ENCODE results near the gene PARP6. TPM values are rescaled to one million over a fixed set of nuclear protein-coding genes. Genes with fewer than 3 reads are reported as not detected.

PARP6 gene
- total RNA-seq, 1 donor = 28.7 TPM

DNA sequence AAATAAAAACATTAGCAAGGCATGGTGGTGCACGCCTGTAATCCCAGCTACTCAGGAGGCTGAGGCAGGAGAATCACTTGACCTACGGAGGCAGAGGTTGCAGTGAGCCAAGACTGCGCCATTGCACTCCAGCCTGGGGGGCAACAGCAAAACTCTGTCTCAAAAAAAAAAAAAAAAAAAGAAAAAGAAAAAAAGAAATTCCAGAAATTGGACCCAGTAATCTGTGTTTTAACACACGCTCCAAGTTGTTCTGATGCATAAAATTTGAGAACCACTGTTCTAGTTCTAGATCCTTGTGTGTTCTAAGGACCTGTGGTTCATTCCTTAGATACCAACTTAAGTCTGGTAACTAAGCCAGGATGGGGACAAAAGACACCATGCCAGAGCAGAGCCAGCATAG, 2.6 kb downstream of the PARP6 start:
- no peak overlapping the region for H3K4me3 ChIP-seq (ENCODE audit: low read depth, low read length)
- TF ChIP-seq CTCF (IDR thresholded peaks at IDR 0.05; ENCODE audit: insufficient read depth, low read length) = no peak
- DNase-seq (ENCODE audit: low read depth) = no peak

DNA sequence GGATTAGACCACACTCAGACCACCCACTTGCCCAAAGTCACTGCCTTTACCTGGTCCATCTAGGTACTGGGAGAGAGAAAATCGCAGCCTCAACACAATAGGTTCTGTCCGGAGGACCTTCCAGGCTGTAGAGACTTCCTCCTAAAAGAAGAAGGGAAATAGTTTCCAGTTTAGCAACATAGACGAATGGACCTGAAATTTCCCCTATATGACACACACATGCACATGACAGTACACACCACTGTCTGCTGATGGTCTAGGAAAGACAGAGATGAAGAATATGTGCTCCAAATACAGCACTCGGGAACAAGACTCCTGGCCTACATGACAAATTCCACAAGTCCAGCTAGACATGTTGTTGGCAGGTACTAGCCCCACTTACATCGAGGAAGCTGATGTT, 7.3 kb downstream of the PARP6 start:
- TF ChIP-seq CTCF (IDR thresholded peaks at IDR 0.05; ENCODE audit: insufficient read depth, low read length) = no peak

DNA sequence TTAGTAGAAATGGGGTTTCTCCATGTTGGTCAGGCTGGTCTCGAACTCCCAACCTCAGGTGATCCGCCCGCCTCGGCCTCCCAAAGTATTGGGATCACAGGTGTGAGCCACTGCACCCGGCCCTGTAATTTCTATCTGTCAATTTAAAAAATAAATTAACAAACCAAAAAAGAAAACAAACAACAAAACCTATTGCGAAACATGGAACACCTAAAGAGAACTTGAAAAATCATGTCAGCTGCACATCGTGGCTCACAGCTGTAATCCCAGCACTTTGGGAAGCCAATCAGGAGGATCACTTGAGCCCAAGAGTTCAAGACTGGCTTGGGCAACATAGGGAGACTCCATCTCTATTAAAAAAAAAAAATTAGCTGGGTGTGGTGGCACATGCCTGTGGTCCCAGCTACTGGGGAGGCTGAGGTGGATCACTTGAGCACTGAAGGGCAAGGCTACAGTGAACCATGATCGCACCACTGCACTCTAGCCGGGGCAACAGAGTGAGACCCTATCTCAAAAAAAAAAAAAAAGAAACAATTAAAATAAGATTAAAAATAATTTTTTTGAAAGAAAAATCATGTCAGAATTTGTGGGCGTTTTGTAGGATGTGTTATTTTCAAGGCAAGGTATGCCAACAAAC, 19.6 kb downstream of the PARP6 start:
- TF ChIP-seq CTCF (IDR thresholded peaks at IDR 0.05; ENCODE audit: insufficient read depth, low read length) = no peak
- no peak overlapping the region for H3K4me3 ChIP-seq (ENCODE audit: low read depth, low read length)
- no peak for DNase-seq (ENCODE audit: low read depth)

More for the DNA sequence above, 7.3 kb downstream of the PARP6 start:
- H3K4me3 ChIP-seq (ENCODE audit: low read depth, low read length) = no peak overlapping the region
- DNase-seq (ENCODE audit: low read depth) = no peak

DNA sequence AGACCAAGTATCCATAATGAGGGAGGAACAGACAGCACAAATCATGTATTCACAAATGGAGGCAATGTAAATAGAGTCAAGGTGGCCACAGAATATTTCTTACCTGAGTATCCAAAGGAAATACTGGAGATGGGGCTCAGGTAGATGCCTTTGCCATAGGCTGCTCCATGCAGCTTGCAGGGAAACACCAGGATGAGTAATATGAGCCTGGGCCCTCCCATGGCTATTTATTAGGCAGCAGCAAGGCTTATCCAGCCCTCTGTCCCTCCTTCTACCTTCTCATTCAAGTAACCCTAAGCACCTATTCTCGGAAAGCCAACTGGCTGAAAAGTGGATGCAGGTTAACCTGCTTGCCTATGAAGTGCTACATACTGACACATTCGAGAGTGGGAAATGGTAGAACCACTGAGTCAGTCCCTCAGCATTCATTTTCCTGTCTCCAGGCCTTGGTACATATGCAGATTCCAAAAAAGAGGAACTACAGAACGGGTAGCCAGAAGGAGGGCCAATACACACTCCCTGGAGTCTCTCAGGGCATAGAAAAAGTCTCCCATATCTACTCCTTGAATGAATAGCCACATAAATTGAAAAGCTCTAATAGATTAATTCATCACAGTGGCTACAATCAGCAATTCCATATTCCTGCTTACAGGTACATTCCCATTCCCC, 23.1 kb downstream of the PARP6 start:
- no peak for TF ChIP-seq CTCF (IDR thresholded peaks at IDR 0.05; ENCODE audit: insufficient read depth, low read length)
- no peak for DNase-seq (ENCODE audit: low read depth)
- no peak overlapping the region for H3K4me3 ChIP-seq (ENCODE audit: low read depth, low read length)

DNA sequence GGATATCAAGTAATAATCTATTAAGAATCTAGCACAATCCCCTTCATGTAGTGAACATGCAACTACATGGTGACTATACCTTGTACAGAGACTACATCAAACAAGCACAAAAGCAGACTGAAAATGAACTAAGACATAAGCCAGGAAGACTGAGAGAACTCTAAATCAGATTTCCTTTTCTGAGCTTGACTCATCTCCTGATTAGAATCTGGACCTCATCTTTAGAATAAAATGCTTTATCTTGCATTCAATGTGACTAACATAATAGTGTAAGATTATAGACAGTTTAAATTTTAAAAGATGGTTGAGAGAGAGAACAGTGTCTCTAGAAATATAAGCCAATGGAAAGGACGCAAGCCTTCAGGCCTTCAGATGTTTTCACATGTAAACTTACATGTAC, 23.8 kb downstream of the PARP6 start:
- no peak for TF ChIP-seq CTCF (IDR thresholded peaks at IDR 0.05; ENCODE audit: insufficient read depth, low read length)
- no peak for DNase-seq (ENCODE audit: low read depth)
- no peak overlapping the region for H3K4me3 ChIP-seq (ENCODE audit: low read depth, low read length)

- H3K4me3 ChIP-seq (ENCODE audit: low read depth, low read length) = no peak overlapping the region
- no peak for DNase-seq (ENCODE audit: low read depth)
- no peak for TF ChIP-seq CTCF (IDR thresholded peaks at IDR 0.05; ENCODE audit: insufficient read depth, low read length)
Measured at GRCh38 chr15:72242775-72243370, 29.5 kb downstream of the PARP6 start.
